GM23248 (cell line): ENCODE data around the gene FADS1. TPM values are rescaled to one million over a fixed set of nuclear protein-coding genes. Genes with fewer than 3 reads are reported as not detected.

Experiments used
- DNase-seq: peaks from one replicate; pipeline ENCODE4 v3.0.0-alpha.2; 2015
- H2AFZ ChIP-seq: fragments of 200-600 bp; sonication (generic); 2 replicates; pipeline ENCODE4 v1.6.1; 2016; ENCODE audit warnings: antibody characterized with exemption
- H3F3A ChIP-seq: fragments of 200-600 bp; sonication (generic); 2 replicates; pipeline ENCODE4 v1.6.1; 2016; ENCODE audit warnings: mild to moderate bottlenecking, antibody characterized with exemption, mixed run types; ENCODE audit not compliant: insufficient read depth
- H3K27ac ChIP-seq: fragments of 200-600 bp; sonication (generic); 2 replicates; pipeline ENCODE4 v1.5.1; 2016; ENCODE audit warnings: mild to moderate bottlenecking
- H3K27me3 ChIP-seq: fragments of 200-600 bp; sonication (generic); replicated peaks from 2 replicates; pipeline ENCODE4 v1.6.1; 2016; ENCODE audit warnings: mild to moderate bottlenecking; ENCODE audit not compliant: insufficient read depth
- H3K36me3 ChIP-seq: fragments of 200-600 bp; sonication (generic); 2 replicates; pipeline ENCODE4 v1.6.1; 2016; ENCODE audit warnings: low read depth, mild to moderate bottlenecking
- H3K4me1 ChIP-seq: fragments of 200-600 bp; sonication (generic); 2 replicates; pipeline ENCODE4 v1.6.1; 2016; ENCODE audit warnings: mild to moderate bottlenecking; ENCODE audit not compliant: insufficient read depth
- H3K4me2 ChIP-seq: fragments of 200-600 bp; sonication (generic); one replicate; pipeline ENCODE4 v1.6.1; 2016; ENCODE audit warnings: mild to moderate bottlenecking; ENCODE audit not compliant: unreplicated experiment
- H3K4me3 ChIP-seq: fragments of 200-600 bp; sonication (generic); 2 replicates; pipeline ENCODE4 v1.5.1; 2016; ENCODE audit warnings: mild to moderate bottlenecking
- H3K79me2 ChIP-seq: fragments of 200-600 bp; sonication (generic); 2 replicates; pipeline ENCODE4 v1.6.1; 2016; ENCODE audit warnings: mild to moderate bottlenecking; ENCODE audit not compliant: insufficient read depth
- H3K9ac ChIP-seq: fragments of 200-600 bp; sonication (generic); 2 replicates; pipeline ENCODE4 v1.6.1; 2016; ENCODE audit warnings: mild to moderate bottlenecking
- H3K9me2 ChIP-seq: fragments of 200-600 bp; sonication (generic); 2 replicates; pipeline ENCODE4 v1.6.1; 2016; ENCODE audit warnings: mixed run types, mild to moderate bottlenecking, moderate library complexity; ENCODE audit not compliant: insufficient read depth
- H3K9me3 ChIP-seq: fragments of 200-600 bp; sonication (generic); one replicate; pipeline ENCODE4 v1.6.1; 2017; ENCODE audit warnings: low read depth
- H4K20me1 ChIP-seq: fragments of 200-600 bp; sonication (generic); 2 replicates; pipeline ENCODE4 v1.6.0; 2016; ENCODE audit not compliant: insufficient read depth
- EZH2 ChIP-seq: fragments of 200-600 bp; sonication (generic); IDR thresholded peaks from 2 replicates; pipeline ENCODE4 v1.6.1; 2018; ENCODE audit warnings: antibody characterized with exemption, mild to moderate bottlenecking; ENCODE audit not compliant: insufficient read depth, poor library complexity, severe bottlenecking
- EZH2phosphoT487 ChIP-seq: fragments of 200-600 bp; sonication (generic); IDR thresholded peaks from 2 replicates; pipeline ENCODE4 v1.6.1; 2018; ENCODE audit warnings: antibody characterized with exemption, moderate library complexity, mild to moderate bottlenecking, low read depth; ENCODE audit not compliant: insufficient read depth
- WGBS, 2 experiments: methylation state at CpG; one replicate each; pipeline ENCODE4 v1.1.6; 2015 to 2017; ENCODE audit warnings: low lambda C conversion rate in 2 of 2, low coverage in 1 of 2; ENCODE audit errors: missing lambda C conversion rate in 2 of 2; 5-methylcytosine and 5-hydroxymethylcytosine counted together
- in situ Hi-C: fragments of 300-500 bp; cut with MboI; formaldehyde crosslinking; loops from 2 replicates; pipeline ENCODE4 v1.15.0; 2020
- polyA plus RNA-seq: library from polyadenylated mRNA; unstranded; fragments of >200 nt; fragmentation: Nextera tagmentation; extraction: Ambion mirVana; gene quantifications from 2 replicates; pipeline ENCODE4 v1.2.1, GENCODE V29; 2016
- total RNA-seq: library from RNA; depleted of rRNA; stranded (reverse); fragments of >200 nt; shearing (Covaris generic); gene quantifications from 2 replicates; pipeline ENCODE4 v1.2.3, GENCODE V29; 2014

FADS1 gene
- total and polyA plus RNA-seq, 2 experiments from 2014 or later = 12.9 to 19.7 TPM

DNA sequence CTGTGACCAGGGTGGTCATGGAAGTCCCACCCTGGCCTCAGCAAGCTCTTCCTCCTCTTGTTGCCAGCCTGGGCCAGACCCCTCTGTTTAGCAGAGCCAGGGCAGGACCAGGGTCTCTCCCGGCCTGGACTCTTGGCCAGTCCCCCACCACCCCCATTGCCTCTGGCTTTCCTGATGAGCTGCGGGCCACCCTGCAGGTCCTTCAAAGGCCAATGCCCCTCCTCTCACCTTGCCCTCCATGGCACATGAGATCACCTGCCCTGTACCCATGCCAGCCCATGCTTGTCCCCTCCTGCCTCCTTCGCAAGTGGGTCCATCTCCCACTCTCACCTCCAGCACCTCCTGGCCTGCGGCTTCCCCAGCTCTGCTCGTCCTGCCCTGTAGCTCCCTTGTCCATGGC, 21.7 kb upstream of the FADS1 start:
- H3K79me2 ChIP-seq = no peaks in the 10 kb centered on the region
- in situ Hi-C loops = no loop called here
- no peak overlapping the region for H3K4me3 ChIP-seq
- H3K9ac ChIP-seq = no peak overlapping the region
- H2AFZ ChIP-seq = no peak overlapping the region
- no peak overlapping the region for H3K4me2 ChIP-seq
- no peaks in the 10 kb centered on the region for H3K9me2 ChIP-seq
- no peaks in the 10 kb centered on the region for H3K36me3 ChIP-seq
- WGBS, 2 experiments = 91 to 95% methylated on average over 5 of the region's 5 CpGs
- H3F3A ChIP-seq = no peaks in the 10 kb centered on the region
- no peaks in the 10 kb centered on the region for H4K20me1 ChIP-seq
- no peaks in the 10 kb centered on the region for H3K4me1 ChIP-seq
- no peaks in the 10 kb centered on the region for H3K27me3 ChIP-seq
- TF ChIP-seq EZH2phosphoT487 (no peak), EZH2 (no peak)
- no peak for DNase-seq
- H3K27ac ChIP-seq = no peak overlapping the region
- no peaks in the 10 kb centered on the region for H3K9me3 ChIP-seq

DNA sequence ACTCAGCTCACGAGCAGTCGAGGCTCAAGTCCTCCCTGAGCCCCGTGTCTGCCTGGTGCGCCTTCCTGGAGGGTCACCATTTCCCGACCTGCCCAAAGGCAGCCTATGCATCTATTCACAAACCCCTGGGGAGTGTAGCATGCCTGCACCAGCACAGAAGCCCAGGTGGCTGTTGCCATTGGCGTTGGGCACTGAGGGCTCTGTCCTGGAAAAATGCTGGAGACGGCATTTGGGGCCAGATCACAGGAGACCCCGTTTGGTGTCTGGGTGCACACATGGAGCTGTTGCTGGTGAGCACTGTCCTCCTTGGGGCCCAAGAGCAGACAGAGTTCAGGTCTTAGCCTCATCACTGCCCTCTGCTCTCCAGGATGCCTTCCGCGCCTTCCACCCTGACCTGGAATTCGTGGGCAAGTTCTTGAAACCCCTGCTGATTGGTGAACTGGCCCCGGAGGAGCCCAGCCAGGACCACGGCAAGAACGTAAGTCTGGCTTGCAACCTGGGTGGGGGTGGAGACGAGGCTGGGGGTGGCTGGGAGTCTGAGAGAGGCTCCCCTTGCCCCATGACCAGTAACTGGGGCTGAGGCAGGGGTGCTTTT, 20.7 kb upstream of the FADS1 start:
- H3K9ac ChIP-seq = no peak overlapping the region
- H3K9me2 ChIP-seq = no peaks in the 10 kb centered on the region
- H3K27me3 ChIP-seq = no peaks in the 10 kb centered on the region
- no peaks in the 10 kb centered on the region for H3K79me2 ChIP-seq
- H3F3A ChIP-seq = no peaks in the 10 kb centered on the region
- WGBS, 2 experiments = 91 to 95% methylated on average over 14 to 15 of the region's 15 CpGs
- H3K4me3 ChIP-seq = no peak overlapping the region
- no peak overlapping the region for H3K27ac ChIP-seq
- no peaks in the 10 kb centered on the region for H3K4me1 ChIP-seq
- H3K36me3 ChIP-seq = no peaks in the 10 kb centered on the region
- in situ Hi-C loops = no loop called here
- no peak for DNase-seq
- no peak for TF ChIP-seq EZH2
- no peak for TF ChIP-seq EZH2phosphoT487
- H3K4me2 ChIP-seq = no peak overlapping the region
- H4K20me1 ChIP-seq = no peaks in the 10 kb centered on the region
- no peaks in the 10 kb centered on the region for H3K9me3 ChIP-seq
- H2AFZ ChIP-seq = no peak overlapping the region

DNA sequence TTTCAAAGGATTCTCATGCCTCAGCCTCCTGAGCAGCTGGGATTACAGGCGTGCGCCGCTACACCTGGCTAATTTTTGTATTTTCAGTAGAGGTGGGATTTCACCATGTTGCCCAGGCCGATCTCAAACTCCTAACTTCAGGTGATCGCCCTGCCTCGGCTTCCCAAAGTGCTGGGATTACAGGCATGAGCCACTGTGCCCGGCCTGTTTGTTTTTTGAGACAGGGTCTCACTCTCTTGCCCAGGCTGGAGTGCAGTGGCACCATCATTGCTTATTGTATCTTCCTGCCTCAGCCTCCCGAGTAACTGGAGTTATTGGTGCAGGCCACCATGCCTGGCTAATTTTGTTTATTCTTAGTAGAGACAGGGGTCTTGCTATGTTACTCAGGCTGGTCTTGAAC, 19.4 kb upstream of the FADS1 start:
- DNase-seq = no peak
- no peak overlapping the region for H3K4me2 ChIP-seq
- H3K79me2 ChIP-seq = no peaks in the 10 kb centered on the region
- 95 to 99% methylated on average over 8 of the region's 8 CpGs for WGBS, 2 experiments
- no peaks in the 10 kb centered on the region for H4K20me1 ChIP-seq
- in situ Hi-C loops = no loop called here
- H2AFZ ChIP-seq = no peak overlapping the region
- H3K9me3 ChIP-seq = no peaks in the 10 kb centered on the region
- H3K36me3 ChIP-seq = no peaks in the 10 kb centered on the region
- no peaks in the 10 kb centered on the region for H3K9me2 ChIP-seq
- H3K27ac ChIP-seq = no peak overlapping the region
- no peaks in the 10 kb centered on the region for H3K4me1 ChIP-seq
- H3K4me3 ChIP-seq = no peak overlapping the region
- no peak overlapping the region for H3K9ac ChIP-seq
- TF ChIP-seq EZH2phosphoT487 (no peak), EZH2 (no peak)
- H3F3A ChIP-seq = no peaks in the 10 kb centered on the region
- H3K27me3 ChIP-seq = no peaks in the 10 kb centered on the region

DNA sequence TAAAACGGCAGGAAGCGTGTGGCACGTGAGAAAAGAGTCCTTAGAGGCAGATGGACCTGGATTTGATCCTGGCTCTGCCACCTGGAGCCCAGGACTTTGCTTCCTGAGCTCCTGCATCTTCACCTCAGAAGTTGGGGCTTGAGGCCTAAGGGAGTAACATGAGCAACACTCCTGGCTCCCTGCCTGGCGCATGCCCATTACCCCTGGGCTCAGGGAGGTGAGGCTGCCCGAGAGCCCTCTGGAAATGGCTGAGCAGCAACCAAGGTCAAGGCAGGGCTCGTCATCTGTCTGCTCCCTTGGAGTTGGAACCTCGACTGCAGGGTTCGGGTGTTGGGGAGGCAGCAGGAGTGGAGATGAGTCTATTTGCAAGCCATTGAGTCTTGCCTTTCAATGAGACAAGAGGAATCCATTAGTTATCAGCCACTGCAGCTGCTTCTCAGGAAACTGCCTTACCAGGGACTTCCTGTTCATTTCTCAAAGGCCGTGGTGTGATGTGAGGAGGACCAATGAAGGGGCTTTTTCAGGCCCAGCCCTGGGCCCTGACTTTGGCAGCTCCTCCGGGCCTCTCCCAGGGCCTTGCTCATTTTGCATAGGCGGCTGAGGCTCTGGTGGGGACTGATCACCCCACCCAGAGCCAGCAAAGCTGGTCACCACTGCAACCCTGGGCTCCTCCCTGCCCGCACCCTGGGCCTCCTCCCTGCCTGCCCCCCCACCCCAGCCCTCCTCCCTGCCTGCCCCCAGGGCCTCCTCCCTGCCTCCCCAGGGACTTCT, 17.7 kb upstream of the FADS1 start:
- Histone ChIP-seq H2AFZ (no peak overlapping the region), H3K4me2 (no peak overlapping the region), H3F3A (peaks cover 8% of the 10 kb centered on the region), H3K27ac (no peak overlapping the region), H3K27me3 (no peaks in the 10 kb centered on the region), H3K9ac (no peak overlapping the region), H3K4me1 (peaks cover 9% of the 10 kb centered on the region), H3K36me3 (no peaks in the 10 kb centered on the region), H3K79me2 (no peaks in the 10 kb centered on the region), H3K9me2 (no peaks in the 10 kb centered on the region), H4K20me1 (no peaks in the 10 kb centered on the region), H3K9me3 (no peaks in the 10 kb centered on the region), H3K4me3 (no peak overlapping the region)
- no peak for TF ChIP-seq EZH2
- no peak for TF ChIP-seq EZH2phosphoT487
- DNase-seq = peak; percentile 20
- WGBS, 2 experiments = 65 to 67% methylated on average over 11 to 12 of the region's 12 CpGs
- in situ Hi-C loops = no loop called here
